K562 (cell line): ENCODE results near the gene ARID3B. TPM values are rescaled to one million over a fixed set of nuclear protein-coding genes. Genes with fewer than 3 reads are reported as not detected.

Experiments used
- ELF4 ChIP-seq: fragments of 450-650 bp; formaldehyde crosslinking; IDR thresholded peaks from 2 replicates; pipeline ENCODE4 v1.4.0; 2022; ENCODE audit warnings: missing genetic modification characterization
- EZH2 ChIP-seq: IDR thresholded peaks from 2 replicates; pipeline ENCODE4 v1.6.1; 2012; ENCODE audit warnings: low read depth, mild to moderate bottlenecking, inconsistent platforms, low read length, borderline replicate concordance
- ZNF57 ChIP-seq: fragments of 450-650 bp; formaldehyde crosslinking; IDR thresholded peaks from 2 replicates; pipeline ENCODE4 v1.4.0; 2020; ENCODE audit warnings: mild to moderate bottlenecking, moderate library complexity
- polyA plus RNA-seq, 8 experiments: library from polyadenylated mRNA; depleted of rRNA in 4 of 8; stranded (reverse) in 5 of 8; unstranded in 3 of 8; fragments of >200 nt; fragmentation: Nextera tagmentation in 2 of 8; fragmentation: Illumina TruSeq in 1 of 8; extraction: Ambion mirVana in 2 of 8; extraction: Trizol in 1 of 8; gene quantifications; 2 replicates each; pipeline versions ENCODE4 v1.2.1 to v1.2.3, GENCODE V29; 2011 to 2014; ENCODE audit warnings: inconsistent platforms in 1 of 8, missing spikeins in 1 of 8
- total RNA-seq, 7 experiments: library from RNA; depleted of rRNA in 6 of 7; stranded (reverse); fragments of >200 nt in 6 of 7; fragmentation: Illumina TruSeq in 2 of 7; extraction: Trizol in 2 of 7; gene quantifications; 2 replicates each; pipeline versions ENCODE4 v1.2.1 to v1.2.3, GENCODE V29; 2011 to 2021; ENCODE audit warnings: low replicate concordance in 1 of 7
- TF ChIP-seq, protein P1 (sequence below): IDR thresholded peaks from 2 replicates; pipeline ENCODE4 v1.6.1; 2016; ENCODE audit warnings: missing genetic modification characterization, missing compliant biosample characterization
- TF ChIP-seq, protein P2 (sequence below): sonication (generic); formaldehyde crosslinking; IDR thresholded peaks from 2 replicates; pipeline ENCODE4 v1.8.0; 2022; ENCODE audit warnings: mild to moderate bottlenecking, missing genetic modification reagents, borderline replicate concordance
- TF ChIP-seq, protein P3 (sequence below): sonication (generic); formaldehyde crosslinking; IDR thresholded peaks from 2 replicates; pipeline ENCODE4 v1.8.1; 2022; ENCODE audit warnings: missing genetic modification reagents
- TF ChIP-seq, protein P4 (sequence below): sonication (generic); formaldehyde crosslinking; IDR thresholded peaks from 2 replicates; pipeline ENCODE4 v1.4.0; 2020; ENCODE audit warnings: mild to moderate bottlenecking, missing genetic modification reagents
- TF ChIP-seq, protein P5 (sequence below): IDR thresholded peaks from 2 replicates; pipeline ENCODE4 v1.6.1; 2011; ENCODE audit not compliant: insufficient read length; ENCODE audit errors: extremely low read depth
- TF ChIP-seq, protein P6 (sequence below), 2 experiments: fragments of 450-650 bp in 1 of 2; IDR thresholded peaks; 2 replicates each; pipeline ENCODE4 v1.6.1; 2011 to 2017; ENCODE audit warnings: low read depth in 2 of 2, antibody characterized with exemption in 1 of 2, borderline replicate concordance in 1 of 2, low read length in 1 of 2, mild to moderate bottlenecking in 1 of 2, mixed read lengths in 1 of 2; ENCODE audit not compliant: control insufficient read depth in 1 of 2
- TF ChIP-seq, protein P7 (sequence below): sonication (generic); formaldehyde crosslinking; IDR thresholded peaks from 2 replicates; pipeline ENCODE4 v1.8.0; 2022; ENCODE audit warnings: missing genetic modification reagents, mild to moderate bottlenecking, moderate library complexity, borderline replicate concordance
- TF ChIP-seq, protein P8 (sequence below): fragments of 250-450 bp; sonication (Bioruptor Pico); IDR thresholded peaks from 2 replicates; pipeline ENCODE4 v1.8.0; 2022; ENCODE audit warnings: moderate library complexity, mild to moderate bottlenecking, inconsistent platforms

Gene ARID3B
- total and polyA plus RNA-seq, 9 of the 15 experiments (the other 6 are each of a cell fraction or from before 2014, with no cell fraction given): 0.32 to 15.1 (median 7.1) TPM

DNA sequence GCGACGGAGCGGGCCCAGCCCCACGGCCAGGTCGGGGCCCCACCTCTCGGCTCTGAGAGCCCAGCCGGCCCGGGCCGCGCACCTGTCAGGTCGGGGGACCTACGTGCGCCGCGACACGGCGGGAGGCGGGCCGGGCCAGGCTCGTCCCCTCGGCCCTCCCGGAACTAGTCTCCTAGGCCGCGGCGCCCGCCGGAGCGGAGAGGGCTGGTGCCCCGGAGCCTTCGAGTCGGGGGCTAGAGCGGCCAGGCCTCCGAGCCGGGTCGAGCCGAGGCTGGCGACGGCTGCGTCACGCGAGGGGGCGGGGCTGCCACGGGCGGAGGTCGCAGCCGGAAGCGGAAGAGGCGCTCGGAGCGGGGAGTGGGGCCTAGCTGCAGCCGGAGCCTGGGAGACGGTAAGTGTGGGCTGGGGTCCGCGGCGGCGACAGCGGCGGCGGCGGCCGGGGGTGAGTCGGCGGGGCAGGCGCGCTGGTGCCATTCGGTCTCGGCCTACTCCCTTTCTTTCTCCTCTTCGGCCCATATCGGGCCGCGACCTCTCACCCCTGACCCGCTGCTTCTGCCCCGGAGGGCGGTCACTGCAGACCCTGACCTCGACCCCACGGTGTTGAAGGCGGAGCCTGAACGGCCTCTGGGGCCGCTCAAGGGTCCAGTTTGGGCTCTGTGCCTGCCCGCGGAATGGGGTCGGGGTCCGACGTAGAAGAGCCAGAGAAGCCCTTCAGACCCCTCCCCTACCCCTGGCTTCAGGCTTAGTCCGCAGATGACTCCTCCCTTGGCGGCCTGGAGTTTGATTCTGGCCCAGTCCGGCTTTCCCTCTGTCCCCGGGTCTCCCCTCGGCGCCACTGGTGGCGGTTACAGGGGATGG lies 74.7 kb downstream of the ARID3B start, which contains the start of gene CLK3 (continued):
- TF ChIP-seq, protein P1, sequence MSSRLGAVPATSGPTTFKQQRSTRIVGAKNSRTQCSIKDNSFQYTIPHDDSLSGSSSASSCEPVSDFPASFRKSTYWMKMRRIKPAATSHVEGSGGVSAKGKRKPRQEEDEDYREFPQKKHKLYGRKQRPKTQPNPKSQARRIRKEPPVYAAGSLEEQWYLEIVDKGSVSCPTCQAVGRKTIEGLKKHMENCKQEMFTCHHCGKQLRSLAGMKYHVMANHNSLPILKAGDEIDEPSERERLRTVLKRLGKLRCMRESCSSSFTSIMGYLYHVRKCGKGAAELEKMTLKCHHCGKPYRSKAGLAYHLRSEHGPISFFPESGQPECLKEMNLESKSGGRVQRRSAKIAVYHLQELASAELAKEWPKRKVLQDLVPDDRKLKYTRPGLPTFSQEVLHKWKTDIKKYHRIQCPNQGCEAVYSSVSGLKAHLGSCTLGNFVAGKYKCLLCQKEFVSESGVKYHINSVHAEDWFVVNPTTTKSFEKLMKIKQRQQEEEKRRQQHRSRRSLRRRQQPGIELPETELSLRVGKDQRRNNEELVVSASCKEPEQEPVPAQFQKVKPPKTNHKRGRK: no peak
- TF ChIP-seq, protein P2, sequence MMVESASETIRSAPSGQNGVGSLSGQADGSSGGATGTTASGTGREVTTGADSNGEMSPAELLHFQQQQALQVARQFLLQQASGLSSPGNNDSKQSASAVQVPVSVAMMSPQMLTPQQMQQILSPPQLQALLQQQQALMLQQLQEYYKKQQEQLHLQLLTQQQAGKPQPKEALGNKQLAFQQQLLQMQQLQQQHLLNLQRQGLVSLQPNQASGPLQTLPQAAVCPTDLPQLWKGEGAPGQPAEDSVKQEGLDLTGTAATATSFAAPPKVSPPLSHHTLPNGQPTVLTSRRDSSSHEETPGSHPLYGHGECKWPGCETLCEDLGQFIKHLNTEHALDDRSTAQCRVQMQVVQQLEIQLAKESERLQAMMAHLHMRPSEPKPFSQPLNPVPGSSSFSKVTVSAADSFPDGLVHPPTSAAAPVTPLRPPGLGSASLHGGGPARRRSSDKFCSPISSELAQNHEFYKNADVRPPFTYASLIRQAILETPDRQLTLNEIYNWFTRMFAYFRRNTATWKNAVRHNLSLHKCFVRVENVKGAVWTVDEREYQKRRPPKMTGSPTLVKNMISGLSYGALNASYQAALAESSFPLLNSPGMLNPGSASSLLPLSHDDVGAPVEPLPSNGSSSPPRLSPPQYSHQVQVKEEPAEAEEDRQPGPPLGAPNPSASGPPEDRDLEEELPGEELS (CRISPR knock-in tag): peak; percentile 47; the same call in 1 of the 2 replicates
- TF ChIP-seq, protein P3, sequence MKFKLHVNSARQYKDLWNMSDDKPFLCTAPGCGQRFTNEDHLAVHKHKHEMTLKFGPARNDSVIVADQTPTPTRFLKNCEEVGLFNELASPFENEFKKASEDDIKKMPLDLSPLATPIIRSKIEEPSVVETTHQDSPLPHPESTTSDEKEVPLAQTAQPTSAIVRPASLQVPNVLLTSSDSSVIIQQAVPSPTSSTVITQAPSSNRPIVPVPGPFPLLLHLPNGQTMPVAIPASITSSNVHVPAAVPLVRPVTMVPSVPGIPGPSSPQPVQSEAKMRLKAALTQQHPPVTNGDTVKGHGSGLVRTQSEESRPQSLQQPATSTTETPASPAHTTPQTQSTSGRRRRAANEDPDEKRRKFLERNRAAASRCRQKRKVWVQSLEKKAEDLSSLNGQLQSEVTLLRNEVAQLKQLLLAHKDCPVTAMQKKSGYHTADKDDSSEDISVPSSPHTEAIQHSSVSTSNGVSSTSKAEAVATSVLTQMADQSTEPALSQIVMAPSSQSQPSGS (CRISPR knock-in tag): peak; percentile 90; the same call in 1 of the 2 replicates
- TF ChIP-seq, protein P4, sequence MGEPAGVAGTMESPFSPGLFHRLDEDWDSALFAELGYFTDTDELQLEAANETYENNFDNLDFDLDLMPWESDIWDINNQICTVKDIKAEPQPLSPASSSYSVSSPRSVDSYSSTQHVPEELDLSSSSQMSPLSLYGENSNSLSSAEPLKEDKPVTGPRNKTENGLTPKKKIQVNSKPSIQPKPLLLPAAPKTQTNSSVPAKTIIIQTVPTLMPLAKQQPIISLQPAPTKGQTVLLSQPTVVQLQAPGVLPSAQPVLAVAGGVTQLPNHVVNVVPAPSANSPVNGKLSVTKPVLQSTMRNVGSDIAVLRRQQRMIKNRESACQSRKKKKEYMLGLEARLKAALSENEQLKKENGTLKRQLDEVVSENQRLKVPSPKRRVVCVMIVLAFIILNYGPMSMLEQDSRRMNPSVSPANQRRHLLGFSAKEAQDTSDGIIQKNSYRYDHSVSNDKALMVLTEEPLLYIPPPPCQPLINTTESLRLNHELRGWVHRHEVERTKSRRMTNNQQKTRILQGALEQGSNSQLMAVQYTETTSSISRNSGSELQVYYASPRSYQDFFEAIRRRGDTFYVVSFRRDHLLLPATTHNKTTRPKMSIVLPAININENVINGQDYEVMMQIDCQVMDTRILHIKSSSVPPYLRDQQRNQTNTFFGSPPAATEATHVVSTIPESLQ (CRISPR knock-in tag): peak; percentile 36; the same call in 1 of the 2 replicates
- TF ChIP-seq ZNF57 (CRISPR knock-in tag): no peak
- TF ChIP-seq, protein P5, sequence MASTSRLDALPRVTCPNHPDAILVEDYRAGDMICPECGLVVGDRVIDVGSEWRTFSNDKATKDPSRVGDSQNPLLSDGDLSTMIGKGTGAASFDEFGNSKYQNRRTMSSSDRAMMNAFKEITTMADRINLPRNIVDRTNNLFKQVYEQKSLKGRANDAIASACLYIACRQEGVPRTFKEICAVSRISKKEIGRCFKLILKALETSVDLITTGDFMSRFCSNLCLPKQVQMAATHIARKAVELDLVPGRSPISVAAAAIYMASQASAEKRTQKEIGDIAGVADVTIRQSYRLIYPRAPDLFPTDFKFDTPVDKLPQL: no peak
- TF ChIP-seq, protein P6, sequence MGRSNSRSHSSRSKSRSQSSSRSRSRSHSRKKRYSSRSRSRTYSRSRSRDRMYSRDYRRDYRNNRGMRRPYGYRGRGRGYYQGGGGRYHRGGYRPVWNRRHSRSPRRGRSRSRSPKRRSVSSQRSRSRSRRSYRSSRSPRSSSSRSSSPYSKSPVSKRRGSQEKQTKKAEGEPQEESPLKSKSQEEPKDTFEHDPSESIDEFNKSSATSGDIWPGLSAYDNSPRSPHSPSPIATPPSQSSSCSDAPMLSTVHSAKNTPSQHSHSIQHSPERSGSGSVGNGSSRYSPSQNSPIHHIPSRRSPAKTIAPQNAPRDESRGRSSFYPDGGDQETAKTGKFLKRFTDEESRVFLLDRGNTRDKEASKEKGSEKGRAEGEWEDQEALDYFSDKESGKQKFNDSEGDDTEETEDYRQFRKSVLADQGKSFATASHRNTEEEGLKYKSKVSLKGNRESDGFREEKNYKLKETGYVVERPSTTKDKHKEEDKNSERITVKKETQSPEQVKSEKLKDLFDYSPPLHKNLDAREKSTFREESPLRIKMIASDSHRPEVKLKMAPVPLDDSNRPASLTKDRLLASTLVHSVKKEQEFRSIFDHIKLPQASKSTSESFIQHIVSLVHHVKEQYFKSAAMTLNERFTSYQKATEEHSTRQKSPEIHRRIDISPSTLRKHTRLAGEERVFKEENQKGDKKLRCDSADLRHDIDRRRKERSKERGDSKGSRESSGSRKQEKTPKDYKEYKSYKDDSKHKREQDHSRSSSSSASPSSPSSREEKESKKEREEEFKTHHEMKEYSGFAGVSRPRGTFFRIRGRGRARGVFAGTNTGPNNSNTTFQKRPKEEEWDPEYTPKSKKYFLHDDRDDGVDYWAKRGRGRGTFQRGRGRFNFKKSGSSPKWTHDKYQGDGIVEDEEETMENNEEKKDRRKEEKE (IDR thresholded peaks at IDR 0.05; ENCODE audit: borderline replicate concordance in 1 of 2, control insufficient read depth in 1 of 2, low read depth in 2 of 2, low read length in 1 of 2): peak in 1 of 2 experiments; percentile 94; a peak in 1 of 4 replicates
- TF ChIP-seq EZH2: no peak
- TF ChIP-seq, protein P7, sequence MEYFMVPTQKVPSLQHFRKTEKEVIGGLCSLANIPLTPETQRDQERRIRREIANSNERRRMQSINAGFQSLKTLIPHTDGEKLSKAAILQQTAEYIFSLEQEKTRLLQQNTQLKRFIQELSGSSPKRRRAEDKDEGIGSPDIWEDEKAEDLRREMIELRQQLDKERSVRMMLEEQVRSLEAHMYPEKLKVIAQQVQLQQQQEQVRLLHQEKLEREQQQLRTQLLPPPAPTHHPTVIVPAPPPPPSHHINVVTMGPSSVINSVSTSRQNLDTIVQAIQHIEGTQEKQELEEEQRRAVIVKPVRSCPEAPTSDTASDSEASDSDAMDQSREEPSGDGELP (CRISPR knock-in tag): peak; percentile 80
- TF ChIP-seq, protein P8, sequence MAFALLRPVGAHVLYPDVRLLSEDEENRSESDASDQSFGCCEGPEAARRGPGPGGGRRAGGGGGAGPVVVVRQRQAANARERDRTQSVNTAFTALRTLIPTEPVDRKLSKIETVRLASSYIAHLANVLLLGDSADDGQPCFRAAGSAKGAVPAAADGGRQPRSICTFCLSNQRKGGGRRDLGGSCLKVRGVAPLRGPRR (CRISPR knock-in tag): no peak
- TF ChIP-seq ELF4 (CRISPR knock-in tag): peak; percentile 69; the same call in 1 of the 2 replicates
